HG02759 (cell line): ENCODE measurements around the gene CCDC7.
"Not testable (repeated sequence)": the region's sequence is repeated elsewhere in the genome, so short reads cannot be mapped to it uniquely, and the experiment has no call there.

Source experiments
- ATAC-seq: cut with Tn5 transposase; IDR thresholded peaks from one replicate; pipeline ENCODE4 v1.9.1; 2021; ENCODE audit warnings: mild to moderate bottlenecking, moderate library complexity; ENCODE audit not compliant: unreplicated experiment

Gene CCDC7

GRCh38 chr10:32854435-32854834, 408.5 kb downstream of the CCDC7 start:
- ATAC-seq = no peak

- ATAC-seq = no peak
Observed at GRCh38 chr10:32865170-32865569, 419.2 kb downstream of the CCDC7 start.

- no peak for ATAC-seq
Observed at GRCh38 chr10:32877915-32878314, 432.0 kb downstream of the CCDC7 start.

- no peak for ATAC-seq
Observed at GRCh38 chr10:32878646-32879045, 432.7 kb downstream of the CCDC7 start.

- no peak for ATAC-seq
Observed at GRCh38 chr10:32882076-32882475, 436.1 kb downstream of the CCDC7 start.

GRCh38 chr10:32887481-32887880, 441.5 kb downstream of the CCDC7 start:
- ATAC-seq = no peak

- ATAC-seq = no peak
Observed at GRCh38 chr10:32888161-32888927, 442.4 kb downstream of the CCDC7 start.

- ATAC-seq = no peak
Observed at GRCh38 chr10:32889631-32890212, 443.8 kb downstream of the CCDC7 start.

GRCh38 chr10:32890444-32890843, 444.5 kb downstream of the CCDC7 start:
- no peak for ATAC-seq

- no peak for ATAC-seq
Observed at GRCh38 chr10:32891261-32891660, 445.3 kb downstream of the CCDC7 start.

- ATAC-seq = no peak
Observed at GRCh38 chr10:32893434-32893833, 447.5 kb downstream of the CCDC7 start.

GRCh38 chr10:32893916-32894664, 448.1 kb downstream of the CCDC7 start:
- no peak for ATAC-seq

- ATAC-seq = not testable (repeated sequence)
Observed at GRCh38 chr10:32895200-32895968, 449.4 kb downstream of the CCDC7 start.

- no peak for ATAC-seq
Observed at GRCh38 chr10:32901815-32902214, 455.9 kb downstream of the CCDC7 start.

GRCh38 chr10:32905466-32905865, 459.5 kb downstream of the CCDC7 start:
- no peak for ATAC-seq

GRCh38 chr10:32906595-32906994, 460.7 kb downstream of the CCDC7 start:
- ATAC-seq = no peak

- no peak for ATAC-seq
Observed at GRCh38 chr10:32909456-32909855, 463.5 kb downstream of the CCDC7 start.

- not testable (repeated sequence) for ATAC-seq
Observed at GRCh38 chr10:32909970-32910369, 464.0 kb downstream of the CCDC7 start.

GRCh38 chr10:32911285-32912016, 465.5 kb downstream of the CCDC7 start:
- no peak for ATAC-seq

- not testable (repeated sequence) for ATAC-seq
Observed at GRCh38 chr10:32917817-32918216, 471.9 kb downstream of the CCDC7 start.
